Gastrocnemius medialis (tissue), 4 donors: Measurements from ENCODE around the gene SLC27A6.

Source experiments
- CTCF ChIP-seq, 5 experiments: fragments of 450-650 bp in 3 of 5; fragments of 200-600 bp in 2 of 5; sonication (generic) in 2 of 5; IDR thresholded peaks in 4 of 5; conservative IDR thresholded peaks in 1 of 5; 1 replicate in 4 of 5; 2 replicates in 1 of 5; pipeline ENCODE4 v1.5.1; 2016 to 2019; ENCODE audit warnings: antibody characterized with exemption in 5 of 5, mild to moderate bottlenecking in 3 of 5, moderate library complexity in 3 of 5
- POLR2A ChIP-seq, 2 donors: fragments of 450-650 bp; IDR thresholded peaks; one replicate each; pipeline ENCODE4 v1.6.1; 2017; ENCODE audit warnings: antibody characterized with exemption in 2 of 2, mild to moderate bottlenecking in 2 of 2, moderate library complexity in 2 of 2

- TF ChIP-seq CTCF (IDR thresholded peaks at IDR 0.05 in 4 of 5, conservative IDR thresholded peaks at IDR 0.05 in 1 of 5), result no peak
- TF ChIP-seq POLR2A (IDR thresholded peaks at IDR 0.05), result no peak
These were observed 62.0 kb downstream of the SLC27A6 start for GRCh38 chr5:129027260-129027659.
